ENCODE measurements around the gene PLOD2.

DNA sequence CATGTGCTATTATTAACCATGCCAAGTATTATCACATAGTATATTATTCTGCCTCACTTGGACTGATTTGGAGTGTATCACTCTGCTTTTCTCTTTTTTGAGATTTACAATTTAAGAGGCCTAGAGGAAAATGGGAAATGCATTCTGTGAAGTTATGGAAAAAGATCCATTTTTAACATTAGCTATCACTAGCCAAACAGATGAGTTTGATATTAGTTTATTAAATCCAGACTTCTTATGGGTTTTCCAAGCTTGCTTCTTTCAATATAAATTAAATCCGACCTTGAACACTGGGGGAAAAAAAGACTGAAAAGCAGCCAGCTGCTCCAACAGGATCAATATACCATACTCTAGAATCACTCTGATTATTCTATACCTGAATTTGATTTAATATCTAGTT is 30.1 kb upstream of the PLOD2 start:
- TF ChIP-seq, protein P1, sequence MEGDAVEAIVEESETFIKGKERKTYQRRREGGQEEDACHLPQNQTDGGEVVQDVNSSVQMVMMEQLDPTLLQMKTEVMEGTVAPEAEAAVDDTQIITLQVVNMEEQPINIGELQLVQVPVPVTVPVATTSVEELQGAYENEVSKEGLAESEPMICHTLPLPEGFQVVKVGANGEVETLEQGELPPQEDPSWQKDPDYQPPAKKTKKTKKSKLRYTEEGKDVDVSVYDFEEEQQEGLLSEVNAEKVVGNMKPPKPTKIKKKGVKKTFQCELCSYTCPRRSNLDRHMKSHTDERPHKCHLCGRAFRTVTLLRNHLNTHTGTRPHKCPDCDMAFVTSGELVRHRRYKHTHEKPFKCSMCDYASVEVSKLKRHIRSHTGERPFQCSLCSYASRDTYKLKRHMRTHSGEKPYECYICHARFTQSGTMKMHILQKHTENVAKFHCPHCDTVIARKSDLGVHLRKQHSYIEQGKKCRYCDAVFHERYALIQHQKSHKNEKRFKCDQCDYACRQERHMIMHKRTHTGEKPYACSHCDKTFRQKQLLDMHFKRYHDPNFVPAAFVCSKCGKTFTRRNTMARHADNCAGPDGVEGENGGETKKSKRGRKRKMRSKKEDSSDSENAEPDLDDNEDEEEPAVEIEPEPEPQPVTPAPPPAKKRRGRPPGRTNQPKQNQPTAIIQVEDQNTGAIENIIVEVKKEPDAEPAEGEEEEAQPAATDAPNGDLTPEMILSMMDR (IDR thresholded peaks at IDR 0.05; ENCODE audit: low read length) = no peak
- no peak for TF ChIP-seq EZH2phosphoT487 (IDR thresholded peaks at IDR 0.05; ENCODE audit: low read length)
- no peak for TF ChIP-seq EZH2 (optimal IDR thresholded peaks at IDR 0.05; ENCODE audit: low read depth, low read length)
